Mesodermal cell (in vitro differentiated cells): ENCODE data around the gene STAMBPL1.

Source experiments
- H3K27ac ChIP-seq: 2 replicates; pipeline ENCODE4 v1.7.0; 2013; ENCODE audit warnings: mild to moderate bottlenecking, low read depth, low read length, moderate library complexity; ENCODE audit not compliant: severe bottlenecking
- H3K36me3 ChIP-seq: 2 replicates; pipeline ENCODE4 v1.7.1; 2013; ENCODE audit warnings: mild to moderate bottlenecking, low read length, moderate library complexity; ENCODE audit not compliant: control insufficient read depth, insufficient read depth
- H3K4me1 ChIP-seq: one replicate; pipeline ENCODE4 v1.7.1; 2013; ENCODE audit warnings: mild to moderate bottlenecking, low read length; ENCODE audit not compliant: insufficient read depth, control insufficient read depth, poor library complexity, severe bottlenecking
- H3K4me3 ChIP-seq: 2 replicates; pipeline ENCODE4 v1.7.0; 2013; ENCODE audit warnings: low read length, control low read depth, mild to moderate bottlenecking; ENCODE audit not compliant: insufficient read depth, poor library complexity, severe bottlenecking; ENCODE audit errors: extremely low read depth
- H3K9me3 ChIP-seq: 2 replicates; pipeline ENCODE4 v1.7.1; 2013; ENCODE audit warnings: mild to moderate bottlenecking, low read length, moderate library complexity; ENCODE audit not compliant: control insufficient read depth
- WGBS, 2 experiments: methylation state at CpG; one replicate each; pipeline ENCODE4 v1.1.5; 2013; ENCODE audit warnings: missing lambda C conversion rate in 2 of 2; ENCODE audit not compliant: insufficient coverage in 2 of 2; 5-methylcytosine and 5-hydroxymethylcytosine counted together

STAMBPL1 gene

GRCh38 chr10:88857831-88858230 is 22.2 kb upstream of the STAMBPL1 start:
- Histone ChIP-seq H3K9me3 (no peaks in the 10 kb centered on the region), H3K4me3 (no peak overlapping the region), H3K36me3 (no peaks in the 10 kb centered on the region), H3K27ac (no peak overlapping the region), H3K4me1 (no peaks in the 10 kb centered on the region)

- WGBS, 2 experiments, result 80% methylated on average over 1 of the region's 2 CpGs; no CpG with 5 or more reads in 1 of the 2 experiments
- Histone ChIP-seq H3K9me3 (no peaks in the 10 kb centered on the region), H3K36me3 (no peaks in the 10 kb centered on the region), H3K4me3 (no peak overlapping the region), H3K27ac (no peak overlapping the region), H3K4me1 (no peaks in the 10 kb centered on the region)
These were observed 21.6 kb upstream of the STAMBPL1 start for GRCh38 chr10:88858491-88858890.

- Histone ChIP-seq H3K4me1 (no peaks in the 10 kb centered on the region), H3K27ac (no peak overlapping the region), H3K36me3 (no peaks in the 10 kb centered on the region), H3K4me3 (no peak overlapping the region), H3K9me3 (no peaks in the 10 kb centered on the region)
- no CpG with 5 or more reads among the region's 1 CpG for WGBS, 2 experiments
These were observed 19.0 kb upstream of the STAMBPL1 start for GRCh38 chr10:88861036-88861435.

- Histone ChIP-seq H3K36me3 (no peaks in the 10 kb centered on the region), H3K27ac (no peak overlapping the region), H3K4me1 (no peaks in the 10 kb centered on the region), H3K4me3 (no peak overlapping the region), H3K9me3 (no peaks in the 10 kb centered on the region)
- WGBS, 2 experiments, result 60 to 100% methylated on average over 1 to 2 of the region's 4 CpGs
These were observed 14.7 kb upstream of the STAMBPL1 start for GRCh38 chr10:88865281-88865876.

GRCh38 chr10:88866454-88866853 is 13.6 kb upstream of the STAMBPL1 start:
- Histone ChIP-seq H3K36me3 (no peaks in the 10 kb centered on the region), H3K4me3 (no peak overlapping the region), H3K27ac (no peak overlapping the region), H3K4me1 (no peaks in the 10 kb centered on the region), H3K9me3 (no peaks in the 10 kb centered on the region)
- WGBS, 2 experiments, result 86 to 97% methylated on average over 2 of the region's 2 CpGs

GRCh38 chr10:88870089-88870488 is 10.0 kb upstream of the STAMBPL1 start:
- H3K4me1 ChIP-seq, result no peaks in the 10 kb centered on the region
- no peak overlapping the region for H3K27ac ChIP-seq
- no peak overlapping the region for H3K4me3 ChIP-seq
- no peaks in the 10 kb centered on the region for H3K9me3 ChIP-seq
- H3K36me3 ChIP-seq, result no peaks in the 10 kb centered on the region

GRCh38 chr10:88873757-88874156 is 6.3 kb upstream of the STAMBPL1 start:
- Histone ChIP-seq H3K4me1 (no peaks in the 10 kb centered on the region), H3K36me3 (no peaks in the 10 kb centered on the region), H3K9me3 (no peaks in the 10 kb centered on the region), H3K4me3 (no peak overlapping the region), H3K27ac (no peak overlapping the region)
- no CpG with 5 or more reads among the region's 2 CpGs for WGBS, 2 experiments

GRCh38 chr10:88874281-88874680 is 5.8 kb upstream of the STAMBPL1 start:
- Histone ChIP-seq H3K36me3 (no peaks in the 10 kb centered on the region), H3K4me3 (no peak overlapping the region), H3K4me1 (no peaks in the 10 kb centered on the region), H3K27ac (no peak overlapping the region), H3K9me3 (no peaks in the 10 kb centered on the region)
- WGBS, 2 experiments, result 100% methylated on average over 1 of the region's 2 CpGs; no CpG with 5 or more reads in 1 of the 2 experiments

GRCh38 chr10:88875081-88875480 is 5.0 kb upstream of the STAMBPL1 start:
- Histone ChIP-seq H3K9me3 (no peaks in the 10 kb centered on the region), H3K4me1 (no peaks in the 10 kb centered on the region), H3K36me3 (no peaks in the 10 kb centered on the region), H3K4me3 (no peak overlapping the region), H3K27ac (no peak overlapping the region)

GRCh38 chr10:88877298-88877697 is 2.7 kb upstream of the STAMBPL1 start:
- H3K27ac ChIP-seq, result no peak overlapping the region
- WGBS, 2 experiments, result 93 to 94% methylated on average over 4 to 6 of the region's 6 CpGs

GRCh38 chr10:88880282-88881076 is 434 bp downstream of the STAMBPL1 start:
- Histone ChIP-seq H3K4me3 (peak overlapping the region; percentile 51), H3K36me3 (no peaks in the 10 kb centered on the region)
- WGBS, 2 experiments, result 0 to 1% methylated on average over 57 to 63 of the region's 84 CpGs

More at GRCh38 chr10:88877298-88877697, 2.7 kb upstream of the STAMBPL1 start:
- no peaks in the 10 kb centered on the region for H3K9me3 ChIP-seq
- H3K4me1 ChIP-seq, result peaks cover 11% of the 10 kb centered on the region
- H3K4me3 ChIP-seq, result no peak overlapping the region
- no peaks in the 10 kb centered on the region for H3K36me3 ChIP-seq

More at GRCh38 chr10:88880282-88881076, 434 bp downstream of the STAMBPL1 start:
- peak overlapping the region; percentile 37 for H3K27ac ChIP-seq
- H3K4me1 ChIP-seq, result peaks cover 17% of the 10 kb centered on the region
- H3K9me3 ChIP-seq, result no peaks in the 10 kb centered on the region
